Fibroblast of villous mesenchyme (primary cell): ENCODE measurements around the gene DNA2. TPM values are rescaled to one million over a fixed set of nuclear protein-coding genes. Genes with fewer than 3 reads are reported as not detected.

Experiments used
- DNase-seq: peaks from one replicate; pipeline ENCODE4 v3.0.0-alpha.2; 2010; ENCODE audit warnings: low read depth
- H3K4me3 ChIP-seq: 2 replicates; pipeline ENCODE4 v1.5.1; 2011; ENCODE audit warnings: low read depth, mild to moderate bottlenecking, low read length
- CTCF ChIP-seq: IDR thresholded peaks from 2 replicates; pipeline ENCODE4 v1.5.1; 2012; ENCODE audit warnings: low read depth, mild to moderate bottlenecking, low read length; ENCODE audit not compliant: insufficient read depth
- small RNA-seq: library from RNA; depleted of rRNA; stranded (forward); fragments of <200 nt; gene quantifications from one replicate; pipeline ENCODE3, GENCODE V24; 2012
- total RNA-seq: library from RNA; depleted of rRNA; stranded (reverse); fragments of >200 nt; gene quantifications from 2 replicates; pipeline ENCODE4 v1.2.3, GENCODE V29; 2012

Gene DNA2
- total RNA-seq, 1 donor: 13.0 TPM

GRCh38 chr10:68364101-68364886, 107.5 kb downstream of the DNA2 start:
- TF ChIP-seq CTCF: no peak
- peak; percentile 11 for DNase-seq
- no peak overlapping the region for H3K4me3 ChIP-seq

Small RNA genes lying within 50 kb of the gene (small RNA-seq; reads per million reads assigned to genes)
- gene RF00019: not detected
- not detected for gene RNA5SP319

Other genes starting within 250 kb of the DNA2 start
- under 0.01 TPM in 1 of 2 replicates, not detected in the other for gene ATOH7, start 239.9 kb downstream of the DNA2 start, total RNA-seq
- 18.0 and 22.9 TPM in 2 replicates for gene HNRNPH3, start 139.9 kb downstream of the DNA2 start, total RNA-seq
- gene PBLD, start 139.0 kb downstream of the DNA2 start, total RNA-seq: 7.1 and 9.1 TPM in 2 replicates
- 31.9 and 32.8 TPM in 2 replicates for gene RUFY2, start 64.7 kb downstream of the DNA2 start, total RNA-seq
- gene SLC25A16, start 55.5 kb upstream of the DNA2 start, total RNA-seq: 14.8 and 28.1 TPM in 2 replicates
- gene TET1, start 88.4 kb upstream of the DNA2 start, total RNA-seq: 8.4 and 9.5 TPM in 2 replicates
- gene CCAR1, start 249.3 kb upstream of the DNA2 start, total RNA-seq: 38.0 and 47.1 TPM in 2 replicates